ENCODE measurements around the gene ARID1B.

ARID1B gene

DNA sequence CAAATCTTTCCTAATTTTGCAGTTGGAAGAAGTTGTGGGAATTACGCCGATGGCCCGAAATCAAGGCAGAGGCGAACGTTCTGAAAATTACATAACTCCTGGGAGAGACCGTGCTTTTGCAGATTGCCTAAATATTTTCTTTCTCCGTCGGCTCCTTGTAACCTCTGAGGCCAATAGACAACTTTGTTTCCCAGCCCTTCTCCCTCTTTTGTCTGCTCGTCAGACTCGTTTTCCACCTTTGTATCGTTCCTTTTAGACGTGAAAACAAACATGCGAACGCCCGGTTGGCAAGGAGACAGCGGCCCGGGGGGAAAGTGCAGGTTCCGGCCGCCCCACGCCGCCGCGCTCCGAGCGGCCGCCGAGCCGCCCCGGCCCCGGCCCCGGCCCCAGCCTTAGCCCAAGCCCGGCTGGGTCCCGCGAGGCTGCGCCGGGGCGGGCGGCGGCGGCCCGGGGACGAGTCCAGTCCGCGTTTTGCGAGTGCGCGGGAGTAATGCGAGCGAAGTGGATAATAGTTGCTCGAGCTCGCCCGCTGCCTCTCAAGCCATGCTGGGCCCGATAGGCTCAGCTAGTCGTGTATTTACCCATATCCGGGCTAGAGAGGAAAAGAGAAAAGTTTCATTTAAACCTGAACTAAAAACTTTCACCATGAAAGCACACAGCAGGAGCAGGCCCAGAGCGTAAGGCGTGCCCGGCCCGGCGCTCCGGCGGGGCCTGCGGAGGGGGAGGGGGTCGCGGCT is at the start of gene ARID1B:
ARID1B (plus strand) TSS at position 539 of the 737 bp plus-strand sequence. CDS start 303 bp downstream, outside the sequence.
- peak; percentile 77 for DNase-seq (ENCODE audit: extremely low spot score)
- ChIA-PET POLR2A (interaction anchor here (1.8 kb wide), 1 partner anchor 56 kb away, joined by 5 read pairs; no protein-coding TSS in a partner anchor), CTCF (no interaction called here)
- TF ChIP-seq, protein P1, sequence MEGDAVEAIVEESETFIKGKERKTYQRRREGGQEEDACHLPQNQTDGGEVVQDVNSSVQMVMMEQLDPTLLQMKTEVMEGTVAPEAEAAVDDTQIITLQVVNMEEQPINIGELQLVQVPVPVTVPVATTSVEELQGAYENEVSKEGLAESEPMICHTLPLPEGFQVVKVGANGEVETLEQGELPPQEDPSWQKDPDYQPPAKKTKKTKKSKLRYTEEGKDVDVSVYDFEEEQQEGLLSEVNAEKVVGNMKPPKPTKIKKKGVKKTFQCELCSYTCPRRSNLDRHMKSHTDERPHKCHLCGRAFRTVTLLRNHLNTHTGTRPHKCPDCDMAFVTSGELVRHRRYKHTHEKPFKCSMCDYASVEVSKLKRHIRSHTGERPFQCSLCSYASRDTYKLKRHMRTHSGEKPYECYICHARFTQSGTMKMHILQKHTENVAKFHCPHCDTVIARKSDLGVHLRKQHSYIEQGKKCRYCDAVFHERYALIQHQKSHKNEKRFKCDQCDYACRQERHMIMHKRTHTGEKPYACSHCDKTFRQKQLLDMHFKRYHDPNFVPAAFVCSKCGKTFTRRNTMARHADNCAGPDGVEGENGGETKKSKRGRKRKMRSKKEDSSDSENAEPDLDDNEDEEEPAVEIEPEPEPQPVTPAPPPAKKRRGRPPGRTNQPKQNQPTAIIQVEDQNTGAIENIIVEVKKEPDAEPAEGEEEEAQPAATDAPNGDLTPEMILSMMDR (IDR thresholded peaks at IDR 0.05; ENCODE audit: control extremely low read depth, extremely low read depth, low read depth, missing control alignments) = no peak

DNA sequence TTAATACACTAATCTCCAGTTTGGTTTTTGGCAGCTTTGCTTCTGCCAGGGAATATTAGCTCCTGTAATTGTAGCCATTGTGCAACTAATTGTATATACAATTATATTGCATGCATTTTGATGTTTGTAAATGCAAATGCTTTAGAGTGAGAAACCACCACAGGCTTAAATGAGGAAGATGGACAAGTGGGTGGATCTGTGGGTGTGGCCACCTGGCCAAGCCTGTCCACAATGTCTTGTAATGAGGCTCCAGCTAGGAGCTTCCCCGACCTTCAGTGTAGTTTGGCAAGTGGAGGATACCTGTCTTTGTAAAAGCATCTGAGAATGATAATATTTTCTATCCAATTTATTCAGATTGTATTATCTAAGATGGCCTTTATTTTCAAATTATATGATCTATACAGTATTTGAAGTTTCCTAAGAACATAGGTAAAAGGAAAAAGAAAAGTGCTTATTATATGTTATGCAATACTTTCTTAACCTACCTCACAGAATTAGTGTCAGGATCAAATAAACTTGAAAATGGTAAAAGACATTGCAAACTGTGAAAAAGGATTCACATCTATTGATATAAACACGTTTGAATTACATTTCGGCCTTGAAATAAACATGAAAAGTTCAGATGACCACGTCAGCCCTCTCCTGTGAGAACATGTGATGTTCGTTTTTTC is 49.3 kb upstream of the ARID1B start:
- POLR2A ChIA-PET = no interaction called here
- CTCF ChIA-PET = interaction anchor here (0.9 to 3.0 kb wide), 4 partner anchors 15 to 43 kb away, joined by 3 to 9 read pairs (median 4); no protein-coding TSS in a partner anchor
- TF ChIP-seq, protein P1 (IDR thresholded peaks at IDR 0.05; ENCODE audit: control extremely low read depth, extremely low read depth, low read depth, missing control alignments) = no peak

DNA sequence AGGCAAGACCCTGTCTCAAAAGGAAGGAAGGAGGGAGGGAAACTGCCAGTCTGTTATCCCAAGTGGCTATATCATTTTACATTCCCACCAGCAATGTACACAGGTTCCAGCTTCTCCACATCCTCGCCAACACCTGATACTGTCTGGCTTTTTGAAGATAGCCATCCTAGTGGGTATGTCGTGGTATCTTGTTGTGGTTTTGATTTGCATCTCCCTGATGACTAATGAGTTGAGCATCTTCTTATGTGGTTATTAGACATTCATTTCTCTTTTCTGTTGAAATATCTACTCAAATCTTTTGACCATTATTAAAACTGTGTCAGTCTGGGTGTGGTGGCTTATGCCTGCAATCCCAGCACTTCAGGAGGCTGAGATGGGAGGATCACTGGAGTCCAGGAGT is 47.9 kb upstream of the ARID1B start:
- ChIA-PET POLR2A (no interaction called here), CTCF (interaction anchor here (1.3 to 3.0 kb wide), 3 partner anchors 13 to 40 kb away, joined by 3 to 9 read pairs (median 4); no protein-coding TSS in a partner anchor)
- DNase-seq (ENCODE audit: extremely low spot score) = no peak
- TF ChIP-seq, protein P1 (IDR thresholded peaks at IDR 0.05; ENCODE audit: control extremely low read depth, extremely low read depth, low read depth, missing control alignments) = no peak

More for the DNA sequence above, 49.3 kb upstream of the ARID1B start:
- DNase-seq (ENCODE audit: extremely low spot score) = no peak

DNA sequence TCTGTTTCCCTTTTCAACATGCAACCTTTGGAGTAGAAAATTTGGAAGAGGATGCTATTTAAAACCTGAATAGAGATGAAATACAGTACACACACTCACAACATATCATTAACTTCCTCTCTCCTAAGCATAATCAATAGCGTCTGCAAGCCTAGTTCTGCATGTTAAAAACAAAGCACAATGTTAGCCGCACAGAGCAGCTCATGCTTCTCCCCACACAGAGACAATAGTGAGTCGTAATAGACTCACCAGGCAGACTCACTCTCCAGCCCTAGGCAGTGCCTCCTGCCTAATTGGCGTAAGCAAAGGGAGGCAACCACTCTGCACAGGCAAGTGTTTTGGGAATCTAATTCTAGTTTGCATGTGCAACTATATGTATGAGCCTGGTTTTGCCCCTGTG is 45.8 kb upstream of the ARID1B start:
- TF ChIP-seq, protein P1 (IDR thresholded peaks at IDR 0.05; ENCODE audit: control extremely low read depth, extremely low read depth, low read depth, missing control alignments) = no peak
- DNase-seq (ENCODE audit: extremely low spot score) = no peak
- POLR2A ChIA-PET = no interaction called here

DNA sequence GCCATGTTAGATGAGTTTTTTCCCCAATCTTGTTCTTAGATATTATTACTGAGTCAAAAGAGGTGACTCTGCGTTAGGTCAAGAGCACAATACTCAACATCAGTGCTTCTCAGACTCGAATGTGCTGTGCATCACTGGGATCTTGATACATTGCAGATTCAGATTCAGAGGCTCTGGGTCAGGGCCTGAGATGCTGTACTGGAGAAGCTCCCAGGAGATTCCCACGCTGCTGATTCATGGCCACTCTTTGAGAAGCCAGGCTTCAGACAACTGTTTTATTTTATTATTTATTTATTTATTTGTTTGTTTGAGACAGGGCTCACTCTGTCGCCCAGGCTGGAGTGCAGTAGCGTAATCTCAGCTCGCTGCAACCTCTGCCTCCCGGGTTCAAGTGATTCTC is 41.4 kb upstream of the ARID1B start:
- ChIA-PET CTCF (interaction anchor here (1.0 kb wide), 1 partner anchor 18 kb away, joined by 3 read pairs; no protein-coding TSS in a partner anchor), POLR2A (no interaction called here)

More for the DNA sequence above, 45.8 kb upstream of the ARID1B start:
- CTCF ChIA-PET = no interaction called here

DNA sequence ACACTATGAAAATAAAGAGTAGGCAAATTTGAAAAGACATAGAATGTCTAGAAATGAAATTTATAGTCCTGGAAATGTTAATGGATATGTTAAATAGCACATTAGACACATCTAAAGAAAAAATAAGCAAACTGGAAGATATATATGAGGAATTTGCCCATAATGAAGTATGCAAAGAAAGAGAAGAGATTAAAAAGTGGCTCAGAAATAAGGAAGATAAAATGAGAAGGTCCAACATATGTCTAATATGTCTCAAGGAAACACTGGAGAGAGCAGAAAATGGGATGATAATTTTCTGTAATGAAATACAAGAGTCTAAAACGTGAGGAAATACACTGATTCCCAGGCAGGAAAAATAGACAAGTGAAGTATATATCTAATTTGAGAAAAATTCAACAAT is 36.6 kb upstream of the ARID1B start:
- TF ChIP-seq, protein P1 (IDR thresholded peaks at IDR 0.05; ENCODE audit: control extremely low read depth, extremely low read depth, low read depth, missing control alignments) = no peak
- ChIA-PET POLR2A (no interaction called here), CTCF (interaction anchor here (1.0 kb wide), 1 partner anchor 12 kb away, joined by 4 read pairs; no protein-coding TSS in a partner anchor)
- DNase-seq (ENCODE audit: extremely low spot score) = no peak

More for the DNA sequence above, 41.4 kb upstream of the ARID1B start:
- DNase-seq (ENCODE audit: extremely low spot score) = no peak
- TF ChIP-seq, protein P1 (IDR thresholded peaks at IDR 0.05; ENCODE audit: control extremely low read depth, extremely low read depth, low read depth, missing control alignments) = no peak

Measured in GM10248 (cell line).